Measurements from ENCODE around the gene LIX1L. TPM values are rescaled to one million over a fixed set of nuclear protein-coding genes. Genes with fewer than 3 reads are reported as not detected.

Gene LIX1L
- total and polyA plus RNA-seq, 2 of the 13 experiments (the other 11 are each of a cell fraction or from before 2014, with no cell fraction given): 8.1 to 24.9 TPM

DNA sequence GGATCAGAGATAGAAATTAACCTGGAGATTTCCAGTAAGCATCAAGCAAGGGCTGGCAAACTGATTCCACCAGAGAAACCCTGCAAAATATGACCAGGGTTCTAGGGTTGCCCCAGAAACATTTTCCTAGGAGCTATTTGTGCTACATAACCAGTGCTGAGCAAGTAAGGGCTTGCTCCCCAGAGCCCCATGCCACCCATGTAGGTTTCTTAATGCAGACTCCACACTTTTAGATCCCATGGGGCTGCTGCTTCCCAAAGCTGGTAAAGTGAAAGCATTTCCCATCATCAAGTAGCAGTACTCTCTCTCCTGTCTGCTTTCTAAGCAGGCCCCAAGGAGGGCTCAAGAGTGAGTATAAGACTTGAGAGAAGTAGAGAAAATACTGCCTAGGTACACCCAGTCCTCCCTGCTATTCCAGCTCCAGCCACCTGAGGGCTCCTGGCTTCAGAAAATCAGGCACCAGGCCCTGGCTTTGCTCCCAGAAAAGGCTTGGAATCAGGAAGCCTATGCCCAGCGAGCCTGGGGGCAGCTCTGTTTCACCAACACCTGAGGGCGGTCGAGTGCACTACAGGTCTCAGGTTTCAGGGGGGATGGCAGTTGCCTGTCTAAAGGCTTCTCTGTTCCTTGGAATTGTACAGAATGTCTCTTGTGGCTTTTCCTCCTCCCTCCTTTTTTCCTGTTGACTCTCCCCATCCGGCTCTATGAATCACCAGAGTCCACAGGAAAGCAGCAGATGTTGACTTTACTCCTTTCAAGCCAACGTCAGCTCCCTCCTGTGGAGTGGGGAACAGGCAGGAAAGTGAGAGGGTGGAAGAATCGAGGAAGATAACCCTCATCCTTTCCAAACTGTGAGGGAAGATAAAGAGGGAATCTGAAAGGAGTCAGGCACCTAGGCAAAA lies 66.0 kb downstream of the LIX1L start (continued):
- TF ChIP-seq CEBPZ (IDR thresholded peaks at IDR 0.05; ENCODE audit: low read length) (no peak), HES4 (CRISPR knock-in tag; IDR thresholded peaks at IDR 0.05; ENCODE audit: borderline replicate concordance) (no peak), ZNF33A (CRISPR knock-in tag; IDR thresholded peaks at IDR 0.05; ENCODE audit: borderline replicate concordance) (no peak), FOXA1 (IDR thresholded peaks at IDR 0.05) (peak; percentile 93), FOXA1 (CRISPR knock-in tag; IDR thresholded peaks at IDR 0.05) (peak; percentile 99), ZBTB42 (CRISPR knock-in tag; IDR thresholded peaks at IDR 0.05) (no peak), GTF3A (CRISPR knock-in tag; conservative IDR thresholded peaks at IDR 0.05) (no peak), MTF2 (CRISPR knock-in tag; IDR thresholded peaks at IDR 0.05; ENCODE audit: borderline replicate concordance) (no peak), IRF2 (CRISPR knock-in tag; IDR thresholded peaks at IDR 0.05) (peak; percentile 77; the same call in 1 of the 2 replicates), STAT5B (CRISPR knock-in tag; IDR thresholded peaks at IDR 0.05) (no peak), KLF15 (CRISPR knock-in tag; IDR thresholded peaks at IDR 0.05; ENCODE audit: borderline replicate concordance) (no peak), SRSF9 (IDR thresholded peaks at IDR 0.05; ENCODE audit: borderline replicate concordance, insufficient read depth, low read depth, low read length, poor library complexity, severe bottlenecking) (no peak), ZNF101 (CRISPR knock-in tag; IDR thresholded peaks at IDR 0.05; ENCODE audit: borderline replicate concordance, low read depth) (no peak), ZNF629 (CRISPR knock-in tag; conservative IDR thresholded peaks at IDR 0.05) (no peak; the same call in 1 of the 2 replicates), TMF1 (CRISPR knock-in tag; IDR thresholded peaks at IDR 0.05; ENCODE audit: low read depth) (no peak), KDM5B (CRISPR knock-in tag; IDR thresholded peaks at IDR 0.05; ENCODE audit: borderline replicate concordance) (peak; percentile 31; the same call in 1 of the 2 replicates), FOXM1 (CRISPR knock-in tag; IDR thresholded peaks at IDR 0.05) (no peak), HNF4G (IDR thresholded peaks at IDR 0.05; ENCODE audit: borderline replicate concordance, low read depth, low read length) (no peak; the same call in 1 of the 2 replicates), HNF4G (CRISPR knock-in tag; IDR thresholded peaks at IDR 0.05; ENCODE audit: borderline replicate concordance, low read depth) (peak; percentile 51; the same call in 1 of the 2 replicates), ZNF549 (CRISPR knock-in tag; IDR thresholded peaks at IDR 0.05) (no peak), ZNF614 (CRISPR knock-in tag; IDR thresholded peaks at IDR 0.05; ENCODE audit: borderline replicate concordance) (peak; percentile 73), ATAD3A (CRISPR knock-in tag; IDR thresholded peaks at IDR 0.05) (no peak)
- TF ChIP-seq, protein P1, sequence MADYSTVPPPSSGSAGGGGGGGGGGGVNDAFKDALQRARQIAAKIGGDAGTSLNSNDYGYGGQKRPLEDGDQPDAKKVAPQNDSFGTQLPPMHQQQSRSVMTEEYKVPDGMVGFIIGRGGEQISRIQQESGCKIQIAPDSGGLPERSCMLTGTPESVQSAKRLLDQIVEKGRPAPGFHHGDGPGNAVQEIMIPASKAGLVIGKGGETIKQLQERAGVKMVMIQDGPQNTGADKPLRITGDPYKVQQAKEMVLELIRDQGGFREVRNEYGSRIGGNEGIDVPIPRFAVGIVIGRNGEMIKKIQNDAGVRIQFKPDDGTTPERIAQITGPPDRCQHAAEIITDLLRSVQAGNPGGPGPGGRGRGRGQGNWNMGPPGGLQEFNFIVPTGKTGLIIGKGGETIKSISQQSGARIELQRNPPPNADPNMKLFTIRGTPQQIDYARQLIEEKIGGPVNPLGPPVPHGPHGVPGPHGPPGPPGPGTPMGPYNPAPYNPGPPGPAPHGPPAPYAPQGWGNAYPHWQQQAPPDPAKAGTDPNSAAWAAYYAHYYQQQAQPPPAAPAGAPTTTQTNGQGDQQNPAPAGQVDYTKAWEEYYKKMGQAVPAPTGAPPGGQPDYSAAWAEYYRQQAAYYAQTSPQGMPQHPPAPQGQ (CRISPR knock-in tag; IDR thresholded peaks at IDR 0.05; ENCODE audit: borderline replicate concordance): no peak
- TF ChIP-seq, protein P2, sequence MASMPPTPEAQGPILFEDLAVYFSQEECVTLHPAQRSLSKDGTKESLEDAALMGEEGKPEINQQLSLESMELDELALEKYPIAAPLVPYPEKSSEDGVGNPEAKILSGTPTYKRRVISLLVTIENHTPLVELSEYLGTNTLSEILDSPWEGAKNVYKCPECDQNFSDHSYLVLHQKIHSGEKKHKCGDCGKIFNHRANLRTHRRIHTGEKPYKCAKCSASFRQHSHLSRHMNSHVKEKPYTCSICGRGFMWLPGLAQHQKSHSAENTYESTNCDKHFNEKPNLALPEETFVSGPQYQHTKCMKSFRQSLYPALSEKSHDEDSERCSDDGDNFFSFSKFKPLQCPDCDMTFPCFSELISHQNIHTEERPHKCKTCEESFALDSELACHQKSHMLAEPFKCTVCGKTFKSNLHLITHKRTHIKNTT (CRISPR knock-in tag; IDR thresholded peaks at IDR 0.05): no peak

Data from HepG2 (cell line).